Stimulated activated CD8-positive, alpha-beta memory T cell treated with anti-CD3 and anti-CD28 coated beads, Interleukin-4, amount 100 ng/mL, for 4 hours (primary cell): ENCODE results near the gene SERPINB2.
"Not testable (repeated sequence)": the region's sequence is repeated elsewhere in the genome, so short reads cannot be mapped to it uniquely, and the experiment has no call there.

ENCODE experiments used
- DNase-seq, 2 donors: peaks; one replicate each; pipeline ENCODE4 v3.0.0-alpha.2; 2020; ENCODE audit warnings: low read depth in 2 of 2, low spot score in 1 of 2

Gene SERPINB2

GRCh38 chr18:63888470-63889190 is 1.1 kb downstream of the SERPINB2 start:
- no peak for DNase-seq

- DNase-seq = no peak
Observed at GRCh38 chr18:63889626-63890025, 2.1 kb downstream of the SERPINB2 start.

- DNase-seq = no peak
Observed at GRCh38 chr18:63890237-63890949, 2.9 kb downstream of the SERPINB2 start.

- DNase-seq = no peak
Observed at GRCh38 chr18:63890950-63891304, 3.4 kb downstream of the SERPINB2 start.

- DNase-seq = no peak
Observed at GRCh38 chr18:63892566-63892965, 5.1 kb downstream of the SERPINB2 start.

GRCh38 chr18:63894106-63894772 is 6.7 kb downstream of the SERPINB2 start:
- DNase-seq = no peak

GRCh38 chr18:63895190-63895589 is 7.7 kb downstream of the SERPINB2 start:
- DNase-seq = no peak

GRCh38 chr18:63897072-63897471 is 9.6 kb downstream of the SERPINB2 start:
- DNase-seq = no peak

GRCh38 chr18:63899206-63899605 is 11.7 kb downstream of the SERPINB2 start:
- DNase-seq = no peak

GRCh38 chr18:63903851-63904570 is 16.5 kb downstream of the SERPINB2 start:
- DNase-seq = no peak

GRCh38 chr18:63904694-63905093 is 17.2 kb downstream of the SERPINB2 start:
- DNase-seq = no peak

GRCh38 chr18:63905361-63905760 is 17.9 kb downstream of the SERPINB2 start:
- no peak for DNase-seq

- no peak for DNase-seq
Observed at GRCh38 chr18:63906056-63906455, 18.6 kb downstream of the SERPINB2 start.

- DNase-seq = no peak
Observed at GRCh38 chr18:63907664-63908063, 20.2 kb downstream of the SERPINB2 start, which contains the start of gene SERPINB10. Gene SERPINB10 (plus strand): TSS chr18:63907958. CDS start chr18:63915511, 7,553 bp downstream.

- DNase-seq = no peak
Observed at GRCh38 chr18:63908858-63909257, 21.4 kb downstream of the SERPINB2 start.

- no peak for DNase-seq
Observed at GRCh38 chr18:63909870-63910269, 22.4 kb downstream of the SERPINB2 start.

- no peak for DNase-seq
Observed at GRCh38 chr18:63917817-63918216, 30.3 kb downstream of the SERPINB2 start.

GRCh38 chr18:63922049-63922448 is 34.5 kb downstream of the SERPINB2 start:
- no peak for DNase-seq

- no peak for DNase-seq
Observed at GRCh38 chr18:63924551-63924950, 37.0 kb downstream of the SERPINB2 start.

- no peak for DNase-seq
Observed at GRCh38 chr18:63928331-63928730, 40.8 kb downstream of the SERPINB2 start.

- DNase-seq = not testable (repeated sequence)
Observed at GRCh38 chr18:63929369-63929768, 41.9 kb downstream of the SERPINB2 start.
